HG03135 (cell line): ENCODE measurements around the gene SLC30A2.

Source experiments
- ATAC-seq: cut with Tn5 transposase; IDR thresholded peaks from one replicate; pipeline ENCODE4 v1.9.1; 2021; ENCODE audit warnings: mild to moderate bottlenecking, moderate library complexity; ENCODE audit not compliant: unreplicated experiment

Gene SLC30A2

GRCh38 chr1:26043765-26044164 lies 2.2 kb downstream of the SLC30A2 start:
- ATAC-seq: no peak

GRCh38 chr1:26041978-26042377 lies 3.9 kb downstream of the SLC30A2 start:
- ATAC-seq: no peak

GRCh38 chr1:26041401-26041800 lies 4.5 kb downstream of the SLC30A2 start:
- ATAC-seq: no peak

GRCh38 chr1:26038904-26039303 lies 7.0 kb downstream of the SLC30A2 start:
- ATAC-seq: no peak

GRCh38 chr1:26038477-26038876 lies 7.4 kb downstream of the SLC30A2 start:
- ATAC-seq: no peak

- no peak for ATAC-seq
These were observed 8.0 kb downstream of the SLC30A2 start for GRCh38 chr1:26037904-26038303.

GRCh38 chr1:26036756-26037281 lies 9.1 kb downstream of the SLC30A2 start:
- no peak for ATAC-seq

GRCh38 chr1:26035959-26036755 lies 9.8 kb downstream of the SLC30A2 start:
- ATAC-seq: peak; percentile 63

GRCh38 chr1:26035203-26035958 lies 10.5 kb downstream of the SLC30A2 start:
- peak; percentile 86 for ATAC-seq

GRCh38 chr1:26034504-26035202 lies 11.3 kb downstream of the SLC30A2 start:
- ATAC-seq: no peak

GRCh38 chr1:26032656-26033357 lies 13.1 kb downstream of the SLC30A2 start:
- ATAC-seq: no peak

- no peak for ATAC-seq
These were observed 14.2 kb downstream of the SLC30A2 start for GRCh38 chr1:26031611-26032220.

- ATAC-seq: no peak
These were observed 14.7 kb downstream of the SLC30A2 start for GRCh38 chr1:26031196-26031595.

GRCh38 chr1:26029864-26030481 lies 15.9 kb downstream of the SLC30A2 start:
- no peak for ATAC-seq

GRCh38 chr1:26029054-26029863 lies 16.7 kb downstream of the SLC30A2 start:
- ATAC-seq: no peak

- ATAC-seq: no peak
These were observed 17.4 kb downstream of the SLC30A2 start for GRCh38 chr1:26028490-26028980.

GRCh38 chr1:26027716-26028489 lies 18.0 kb downstream of the SLC30A2 start:
- no peak for ATAC-seq

- no peak for ATAC-seq
These were observed 20.4 kb downstream of the SLC30A2 start for GRCh38 chr1:26025517-26025916.
